OCI-LY3 (cell line): ENCODE data around the gene MIPOL1.

ENCODE experiments used
- H2AFZ ChIP-seq: fragments of 200-600, 300-600 bp; shearing (Covaris generic); 2 replicates; pipeline ENCODE4 v1.6.0; 2014; ENCODE audit warnings: antibody characterized with exemption, low read depth, low read length
- H3K27ac ChIP-seq: fragments of 200-600, 300-600 bp; sonication (generic); 2 replicates; pipeline ENCODE4 v1.5.1; 2014; ENCODE audit warnings: mild to moderate bottlenecking, low read length, moderate library complexity, mixed read lengths
- H3K27me3 ChIP-seq: fragments of 200-600, 300-600 bp; sonication (generic); 2 replicates; pipeline ENCODE4 v1.6.1; 2014; ENCODE audit warnings: low read depth, low read length, mixed read lengths
- H3K36me3 ChIP-seq: fragments of 200-600, 300-600 bp; sonication (generic); replicated peaks from 2 replicates; pipeline ENCODE3; 2014; ENCODE audit warnings: low read depth, low read length, mixed read lengths
- H3K4me1 ChIP-seq: fragments of 300-600, 200-600 bp; sonication (generic); 2 replicates; pipeline ENCODE4 v1.6.1; 2014; ENCODE audit warnings: low read length, mixed read lengths
- H3K4me2 ChIP-seq: fragments of 200-600, 300-600 bp; sonication (generic); 2 replicates; pipeline ENCODE4 v1.6.1; 2014; ENCODE audit warnings: low read length, mixed read lengths
- H3K4me3 ChIP-seq: fragments of 300-600, 200-600 bp; sonication (generic); 2 replicates; pipeline ENCODE4 v1.5.1; 2014; ENCODE audit warnings: antibody characterized with exemption, mild to moderate bottlenecking, low read length, moderate library complexity
- H3K79me2 ChIP-seq: fragments of 300-600, 200-600 bp; shearing (Covaris generic); 2 replicates; pipeline ENCODE4 v1.6.1; 2014; ENCODE audit warnings: mild to moderate bottlenecking, low read length, mixed read lengths
- H3K9ac ChIP-seq: fragments of 300-600, 200-600 bp; shearing (Covaris generic); 2 replicates; pipeline ENCODE4 v1.6.0; 2014; ENCODE audit warnings: mild to moderate bottlenecking, low read length, moderate library complexity
- H3K9me3 ChIP-seq: fragments of 200-600, 300-600 bp; shearing (Covaris generic); 2 replicates; pipeline ENCODE4 v1.6.1; 2014; ENCODE audit warnings: low read length, mixed read lengths; ENCODE audit not compliant: insufficient read depth
- H4K20me1 ChIP-seq: fragments of 200-600, 300-600 bp; sonication (generic); 2 replicates; pipeline ENCODE4 v1.6.1; 2016; ENCODE audit warnings: low read length, mixed read lengths; ENCODE audit not compliant: insufficient read depth
- CTCF ChIP-seq: fragments of 200-600, 300-600 bp; sonication (generic); IDR thresholded peaks from 2 replicates; pipeline ENCODE4 v1.5.1; 2014; ENCODE audit warnings: antibody characterized with exemption, low read length, low read depth
- EZH2phosphoT487 ChIP-seq: fragments of 200-600 bp; shearing (Covaris generic); IDR thresholded peaks from 2 replicates; pipeline ENCODE4 v1.6.1; 2018; ENCODE audit warnings: antibody characterized with exemption, mixed run types, low read depth

The MIPOL1 gene

GRCh38 chr14:37343307-37344094 is 145.8 kb downstream of the MIPOL1 start:
- Histone ChIP-seq H4K20me1 (no peaks in the 10 kb centered on the region), H3K4me1 (no peaks in the 10 kb centered on the region), H3K4me3 (no peak overlapping the region), H3K27me3 (no peaks in the 10 kb centered on the region), H3K9ac (no peak overlapping the region), H3K79me2 (no peaks in the 10 kb centered on the region), H3K4me2 (no peak overlapping the region), H3K27ac (no peak overlapping the region), H3K36me3 (no peaks in the 10 kb centered on the region), H3K9me3 (no peaks in the 10 kb centered on the region), H2AFZ (no peak overlapping the region)
- TF ChIP-seq CTCF (no peak), EZH2phosphoT487 (no peak)

- H3K9me3 ChIP-seq = no peaks in the 10 kb centered on the region
- H2AFZ ChIP-seq = no peak overlapping the region
- H3K36me3 ChIP-seq = no peaks in the 10 kb centered on the region
- H3K27ac ChIP-seq = no peak overlapping the region
- no peak overlapping the region for H3K4me3 ChIP-seq
- no peak overlapping the region for H3K9ac ChIP-seq
- TF ChIP-seq EZH2phosphoT487 (no peak), CTCF (no peak)
- no peak overlapping the region for H3K4me2 ChIP-seq
- H3K4me1 ChIP-seq = no peaks in the 10 kb centered on the region
- no peaks in the 10 kb centered on the region for H3K79me2 ChIP-seq
- no peaks in the 10 kb centered on the region for H4K20me1 ChIP-seq
- no peaks in the 10 kb centered on the region for H3K27me3 ChIP-seq
Observed at GRCh38 chr14:37363661-37364060, 165.9 kb downstream of the MIPOL1 start.

GRCh38 chr14:37369425-37369824 is 171.7 kb downstream of the MIPOL1 start:
- H3K9me3 ChIP-seq = no peaks in the 10 kb centered on the region
- no peaks in the 10 kb centered on the region for H3K79me2 ChIP-seq
- no peak overlapping the region for H2AFZ ChIP-seq
- H4K20me1 ChIP-seq = no peaks in the 10 kb centered on the region
- H3K27ac ChIP-seq = no peak overlapping the region
- H3K4me2 ChIP-seq = no peak overlapping the region
- no peaks in the 10 kb centered on the region for H3K36me3 ChIP-seq
- TF ChIP-seq CTCF = no peak
- no peak for TF ChIP-seq EZH2phosphoT487
- H3K4me3 ChIP-seq = no peak overlapping the region
- H3K4me1 ChIP-seq = no peaks in the 10 kb centered on the region
- H3K27me3 ChIP-seq = no peaks in the 10 kb centered on the region
- no peak overlapping the region for H3K9ac ChIP-seq

- Histone ChIP-seq H3K79me2 (no peaks in the 10 kb centered on the region), H3K27ac (no peak overlapping the region), H3K36me3 (no peaks in the 10 kb centered on the region), H2AFZ (no peak overlapping the region), H3K4me1 (no peaks in the 10 kb centered on the region), H4K20me1 (no peaks in the 10 kb centered on the region), H3K4me2 (no peak overlapping the region), H3K27me3 (no peaks in the 10 kb centered on the region), H3K9me3 (no peaks in the 10 kb centered on the region), H3K4me3 (no peak overlapping the region), H3K9ac (no peak overlapping the region)
- TF ChIP-seq EZH2phosphoT487 = no peak
- TF ChIP-seq CTCF = no peak
Observed at GRCh38 chr14:37375566-37375965, 177.8 kb downstream of the MIPOL1 start.
